Adipocyte (in vitro differentiated cells): ENCODE results near the gene LRRC4B.
A peak's percentile ranks its signal among the peaks of the same experiment; 100 is the strongest.

Experiments
- DNase-seq: peaks from one replicate; pipeline ENCODE4 v3.0.0-alpha.2; 2015; ENCODE audit warnings: low read depth
- H3K27me3 ChIP-seq: replicated peaks from 2 replicates; pipeline ENCODE4 v1.7.0; 2013; ENCODE audit warnings: mild to moderate bottlenecking, low read length, moderate library complexity; ENCODE audit not compliant: control insufficient read depth, insufficient read depth
- H3K36me3 ChIP-seq: 2 replicates; pipeline ENCODE4 v1.7.0; 2013; ENCODE audit warnings: low read length, mild to moderate bottlenecking, moderate library complexity; ENCODE audit not compliant: control insufficient read depth, insufficient read depth, severe bottlenecking
- H3K4me1 ChIP-seq: 2 replicates; pipeline ENCODE4 v1.7.0; 2013; ENCODE audit warnings: mild to moderate bottlenecking, low read length, moderate library complexity; ENCODE audit not compliant: control insufficient read depth, insufficient read depth
- H3K4me3 ChIP-seq: 2 replicates; pipeline ENCODE4 v1.7.0; 2013; ENCODE audit warnings: mild to moderate bottlenecking, low read length, moderate library complexity
- H3K9ac ChIP-seq: 2 replicates; pipeline ENCODE4 v1.7.0; 2013; ENCODE audit warnings: mild to moderate bottlenecking, low read length, moderate library complexity
- H3K9me3 ChIP-seq: 2 replicates; pipeline ENCODE4 v1.7.0; 2013; ENCODE audit warnings: mild to moderate bottlenecking, low read length, moderate library complexity; ENCODE audit not compliant: control insufficient read depth

LRRC4B gene

DNA sequence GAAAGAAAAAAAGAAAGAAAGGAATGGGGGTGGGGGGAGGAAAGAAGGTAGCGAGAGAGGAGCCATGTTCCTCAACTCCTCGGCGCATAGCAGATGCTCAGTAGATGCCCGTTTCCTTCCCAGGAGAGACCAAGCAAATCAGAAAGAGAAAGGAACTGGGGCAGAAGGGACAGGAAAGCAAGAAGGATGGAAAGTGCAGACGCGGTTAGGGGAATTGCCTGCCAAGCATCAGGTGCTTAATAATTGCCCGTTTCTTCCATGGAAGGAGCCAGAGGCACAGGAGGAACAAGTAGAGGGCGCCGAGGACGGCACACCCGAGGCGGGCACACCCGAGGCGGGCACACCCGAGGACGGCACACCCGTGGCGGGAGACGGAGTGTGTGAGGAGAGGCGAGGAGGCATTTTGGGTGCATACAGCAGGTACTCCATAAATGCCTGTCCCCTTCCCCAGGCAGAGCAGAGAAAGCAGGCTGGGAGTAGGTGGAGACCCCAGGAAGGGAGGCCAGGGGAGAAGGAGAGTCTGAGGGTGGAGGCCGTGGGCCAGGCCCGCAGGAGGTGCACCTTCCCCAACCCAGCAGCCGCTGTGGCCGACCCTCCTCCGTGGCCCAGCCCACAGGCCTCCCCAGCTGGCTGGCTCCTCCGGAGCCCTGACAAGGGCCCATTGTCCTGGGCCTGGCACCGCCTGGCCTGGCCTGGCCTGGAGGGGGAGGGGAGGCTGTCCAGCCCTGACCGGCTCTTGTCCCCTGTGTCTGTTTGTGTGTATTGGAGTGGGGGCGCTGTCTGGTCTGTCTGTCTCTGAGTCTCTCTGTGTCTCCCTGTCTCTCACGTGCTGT lies 71.8 kb downstream of the LRRC4B start:
- Histone ChIP-seq H3K36me3 (no peaks in the 10 kb centered on the region), H3K9me3 (no peaks in the 10 kb centered on the region), H3K4me1 (no peaks in the 10 kb centered on the region), H3K27me3 (peaks cover 60% of the 10 kb centered on the region), H3K9ac (no peak overlapping the region), H3K4me3 (no peak overlapping the region)
- no peak for DNase-seq

DNA sequence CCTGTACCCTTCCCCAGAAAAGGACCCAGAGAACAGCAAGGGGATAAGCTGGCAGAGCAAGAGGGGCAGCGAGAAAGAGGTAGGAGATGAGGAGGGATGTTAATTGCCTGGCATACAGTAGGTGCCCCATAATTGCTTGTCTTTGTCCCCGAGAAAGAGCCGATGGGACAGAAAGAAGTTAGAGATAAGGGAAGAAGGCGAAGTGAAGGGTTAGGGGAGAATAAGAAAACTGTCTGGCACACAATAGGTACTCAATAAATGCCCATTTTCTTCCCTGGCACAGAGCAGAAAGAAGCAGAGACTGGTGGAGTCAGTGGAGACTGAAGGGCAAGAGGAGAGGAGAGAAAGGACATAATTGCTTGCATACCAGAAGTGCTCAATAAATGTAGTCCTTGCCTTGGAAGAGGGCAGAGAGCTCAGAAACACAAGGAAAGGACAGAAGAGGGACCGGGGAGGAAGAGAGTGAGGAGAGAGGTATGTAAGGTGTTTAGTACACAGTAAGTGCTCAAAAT lies 73.2 kb downstream of the LRRC4B start:
- no peaks in the 10 kb centered on the region for H3K36me3 ChIP-seq
- H3K4me1 ChIP-seq, result no peaks in the 10 kb centered on the region
- H3K4me3 ChIP-seq, result no peak overlapping the region
- H3K27me3 ChIP-seq, result peaks cover 65% of the 10 kb centered on the region
- DNase-seq, result no peak
- H3K9me3 ChIP-seq, result peaks cover 6% of the 10 kb centered on the region
- no peak overlapping the region for H3K9ac ChIP-seq

DNA sequence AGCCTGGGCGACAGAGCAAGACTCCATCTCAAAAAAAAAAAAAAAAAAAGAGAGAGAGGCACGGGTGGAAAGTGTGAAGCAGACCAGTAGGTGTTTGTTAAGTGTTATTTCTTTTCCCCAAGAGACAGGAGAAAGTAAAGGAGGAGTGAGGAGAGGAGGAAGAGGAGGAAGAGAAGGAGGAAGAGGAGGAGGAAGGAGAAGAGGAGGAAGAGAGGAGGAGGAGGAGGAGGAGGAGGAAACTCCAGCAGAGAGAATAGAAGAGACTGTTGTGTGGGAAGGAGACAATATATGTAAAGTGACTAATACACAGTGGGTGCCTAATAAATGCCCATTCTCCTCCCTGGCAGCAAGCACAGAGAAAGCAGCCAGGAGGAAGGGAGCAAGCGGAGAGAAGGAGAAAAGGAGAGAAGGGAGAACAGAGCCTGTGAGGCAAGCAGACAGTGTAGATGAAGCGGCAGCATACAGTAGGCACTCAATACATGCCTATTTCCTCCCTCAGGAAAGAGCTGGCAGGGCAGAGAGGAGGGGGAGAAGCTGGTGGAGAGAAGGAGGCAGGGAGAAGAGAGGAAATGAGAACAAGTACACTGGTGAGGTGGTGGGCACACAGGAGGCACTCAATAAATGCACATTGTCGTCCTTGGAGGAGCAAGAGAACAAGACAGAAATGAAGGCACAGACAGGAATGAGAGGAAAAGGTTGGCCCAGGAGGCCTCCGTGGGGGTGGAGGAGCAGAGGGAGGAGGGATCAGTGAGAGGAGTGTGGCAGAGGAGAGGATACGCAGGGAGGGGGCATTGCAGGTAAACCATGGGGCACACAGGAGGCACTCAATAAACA lies 73.8 kb downstream of the LRRC4B start:
- Histone ChIP-seq H3K4me1 (no peaks in the 10 kb centered on the region), H3K4me3 (no peak overlapping the region), H3K36me3 (no peaks in the 10 kb centered on the region), H3K9me3 (peaks cover 6% of the 10 kb centered on the region), H3K9ac (no peak overlapping the region), H3K27me3 (peaks cover 66% of the 10 kb centered on the region)
- no peak for DNase-seq

DNA sequence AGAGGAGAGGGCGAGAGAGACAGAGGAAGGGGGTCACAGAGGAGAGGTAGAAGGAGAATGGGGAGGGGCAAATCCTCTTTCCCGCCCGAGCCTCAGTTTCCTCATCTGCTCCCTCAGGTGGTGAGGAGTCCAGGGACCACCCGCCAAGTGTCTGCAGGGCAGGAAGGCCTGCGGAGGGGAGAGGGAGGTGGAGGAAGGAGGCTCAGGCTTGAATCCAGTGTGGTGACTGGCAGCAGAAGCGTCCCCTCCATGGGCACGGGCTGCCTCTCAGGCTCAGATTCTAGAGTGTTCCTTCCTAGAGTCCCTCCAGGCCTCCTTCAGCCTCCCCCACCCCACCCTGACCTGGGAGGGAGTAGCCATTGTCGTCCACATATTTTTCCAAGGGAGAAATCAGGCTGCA lies 75.1 kb downstream of the LRRC4B start:
- peaks cover 71% of the 10 kb centered on the region for H3K27me3 ChIP-seq
- no peak overlapping the region for H3K9ac ChIP-seq
- peaks cover 6% of the 10 kb centered on the region for H3K9me3 ChIP-seq
- H3K4me3 ChIP-seq, result no peak overlapping the region
- DNase-seq, result no peak
- no peaks in the 10 kb centered on the region for H3K4me1 ChIP-seq
- H3K36me3 ChIP-seq, result no peaks in the 10 kb centered on the region

DNA sequence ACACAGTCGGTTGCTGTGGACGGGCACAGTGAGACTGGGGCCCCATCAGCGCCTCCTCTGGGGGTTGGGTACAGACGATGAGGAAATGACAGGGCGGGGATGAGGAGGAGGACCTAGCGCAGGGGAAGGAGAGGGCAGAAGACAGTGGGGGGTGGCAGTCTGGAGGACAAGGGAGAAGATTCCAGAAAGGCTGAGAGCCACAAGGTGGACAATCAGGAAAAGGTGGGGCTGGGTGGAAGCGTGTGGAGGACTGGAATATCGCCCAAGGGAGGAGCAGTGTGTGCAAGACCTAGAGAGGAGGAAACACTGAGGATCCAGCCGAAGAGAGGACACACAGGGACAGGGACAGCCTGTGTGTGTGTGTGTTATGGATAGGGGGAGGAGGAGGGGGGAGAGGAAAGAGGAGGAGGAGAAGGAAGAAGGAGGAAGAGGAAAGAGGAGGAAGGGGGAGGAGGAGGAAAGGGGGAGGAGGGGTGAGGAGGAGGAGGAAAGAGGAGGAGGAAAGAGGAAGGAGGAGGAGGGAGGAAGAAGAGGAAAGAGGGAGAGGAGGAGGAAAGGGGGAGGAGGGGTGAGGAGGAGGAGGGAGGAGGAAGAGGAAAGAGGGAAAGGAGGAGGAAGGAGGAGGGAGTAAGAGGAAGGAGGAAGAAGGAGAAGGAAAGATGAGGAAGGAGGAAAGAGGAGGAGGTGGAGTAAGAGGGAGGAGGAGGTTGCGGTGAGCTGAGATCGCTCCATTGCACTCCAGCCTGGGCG lies 75.8 kb downstream of the LRRC4B start:
- peak; percentile 15 for DNase-seq
- Histone ChIP-seq H3K36me3 (no peaks in the 10 kb centered on the region), H3K4me1 (no peaks in the 10 kb centered on the region), H3K9me3 (peaks cover 6% of the 10 kb centered on the region), H3K9ac (no peak overlapping the region), H3K27me3 (peaks cover 67% of the 10 kb centered on the region), H3K4me3 (no peak overlapping the region)

DNA sequence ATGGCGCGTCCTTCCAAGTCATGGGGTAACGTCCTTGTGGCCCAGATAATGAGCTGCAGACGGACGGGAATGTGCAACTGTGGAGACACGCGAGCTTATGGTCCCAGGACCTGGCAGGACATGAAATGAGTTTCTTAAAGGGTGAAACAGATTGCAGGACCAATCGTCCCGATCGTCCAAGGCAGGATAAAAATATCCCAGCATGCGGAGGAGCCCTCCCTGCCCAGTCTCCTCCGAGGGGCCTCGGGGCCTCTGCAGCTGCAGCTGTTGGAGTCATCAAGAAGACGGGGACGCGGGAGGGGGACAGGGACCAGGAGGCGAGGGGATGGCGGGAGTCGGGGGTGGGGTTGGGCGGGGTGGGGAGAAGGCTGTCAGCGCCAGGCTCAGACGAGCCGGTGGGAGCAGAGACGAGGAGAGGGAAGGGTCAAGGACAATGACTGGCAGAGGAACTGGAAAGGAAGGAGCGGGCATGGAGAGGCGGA lies 77.2 kb downstream of the LRRC4B start:
- H3K4me1 ChIP-seq, result no peaks in the 10 kb centered on the region
- H3K9ac ChIP-seq, result no peak overlapping the region
- H3K4me3 ChIP-seq, result no peak overlapping the region
- H3K36me3 ChIP-seq, result no peaks in the 10 kb centered on the region
- H3K9me3 ChIP-seq, result peaks cover 12% of the 10 kb centered on the region
- no peak for DNase-seq
- peaks cover 67% of the 10 kb centered on the region for H3K27me3 ChIP-seq

DNA sequence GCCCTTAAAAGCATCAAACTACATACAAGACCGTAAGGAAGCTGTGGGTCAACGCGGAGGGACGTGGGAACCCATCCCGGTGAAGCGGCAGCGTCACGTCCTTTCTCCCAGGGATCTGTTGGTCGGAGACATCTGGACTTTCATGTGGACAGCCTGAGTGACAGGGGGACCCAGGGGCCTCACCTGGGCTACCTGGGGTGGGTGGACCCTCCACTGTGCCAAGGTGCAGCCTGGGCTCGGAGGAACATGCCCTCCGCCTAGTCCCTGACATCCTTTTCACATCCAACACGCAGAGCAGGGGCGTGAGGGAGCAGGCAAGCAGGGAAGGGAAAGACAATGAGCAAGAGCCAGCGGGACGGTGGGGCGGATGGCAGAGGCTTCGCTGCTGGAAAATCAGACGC lies 77.8 kb downstream of the LRRC4B start:
- H3K36me3 ChIP-seq, result no peaks in the 10 kb centered on the region
- peaks cover 12% of the 10 kb centered on the region for H3K9me3 ChIP-seq
- H3K27me3 ChIP-seq, result peaks cover 66% of the 10 kb centered on the region
- no peak overlapping the region for H3K4me3 ChIP-seq
- H3K4me1 ChIP-seq, result no peaks in the 10 kb centered on the region
- DNase-seq, result no peak
- no peak overlapping the region for H3K9ac ChIP-seq

DNA sequence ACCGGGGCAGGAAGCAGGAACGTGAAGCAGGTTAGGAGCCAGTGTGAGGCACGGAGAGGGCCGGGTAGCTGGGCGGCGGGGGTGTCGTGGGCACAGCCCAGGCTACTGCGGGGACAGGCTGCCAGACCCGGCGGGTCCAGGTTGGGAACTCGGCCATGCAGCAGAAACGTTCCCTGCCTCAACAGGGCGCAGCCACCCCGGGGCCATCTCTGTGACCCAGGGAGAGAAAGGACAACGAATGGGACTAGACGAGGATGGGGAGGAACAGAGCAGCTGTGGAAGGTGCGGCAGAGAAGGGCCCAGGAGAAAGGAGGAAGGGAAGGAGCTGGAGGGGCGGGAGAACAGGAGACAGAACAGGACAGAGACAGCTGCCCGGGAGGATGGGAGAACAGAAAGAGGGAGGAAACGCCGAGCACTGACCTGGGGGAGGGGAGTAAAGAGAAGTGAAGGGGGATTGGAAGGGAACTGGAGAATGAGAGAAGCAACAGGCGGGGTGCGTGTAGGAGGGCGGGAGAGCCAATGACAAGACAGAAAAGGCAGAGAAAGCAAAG lies 78.7 kb downstream of the LRRC4B start:
- H3K27me3 ChIP-seq, result peaks cover 57% of the 10 kb centered on the region
- DNase-seq, result no peak
- H3K9me3 ChIP-seq, result peaks cover 12% of the 10 kb centered on the region
- no peaks in the 10 kb centered on the region for H3K4me1 ChIP-seq
- H3K4me3 ChIP-seq, result no peak overlapping the region
- no peak overlapping the region for H3K9ac ChIP-seq
- no peaks in the 10 kb centered on the region for H3K36me3 ChIP-seq

DNA sequence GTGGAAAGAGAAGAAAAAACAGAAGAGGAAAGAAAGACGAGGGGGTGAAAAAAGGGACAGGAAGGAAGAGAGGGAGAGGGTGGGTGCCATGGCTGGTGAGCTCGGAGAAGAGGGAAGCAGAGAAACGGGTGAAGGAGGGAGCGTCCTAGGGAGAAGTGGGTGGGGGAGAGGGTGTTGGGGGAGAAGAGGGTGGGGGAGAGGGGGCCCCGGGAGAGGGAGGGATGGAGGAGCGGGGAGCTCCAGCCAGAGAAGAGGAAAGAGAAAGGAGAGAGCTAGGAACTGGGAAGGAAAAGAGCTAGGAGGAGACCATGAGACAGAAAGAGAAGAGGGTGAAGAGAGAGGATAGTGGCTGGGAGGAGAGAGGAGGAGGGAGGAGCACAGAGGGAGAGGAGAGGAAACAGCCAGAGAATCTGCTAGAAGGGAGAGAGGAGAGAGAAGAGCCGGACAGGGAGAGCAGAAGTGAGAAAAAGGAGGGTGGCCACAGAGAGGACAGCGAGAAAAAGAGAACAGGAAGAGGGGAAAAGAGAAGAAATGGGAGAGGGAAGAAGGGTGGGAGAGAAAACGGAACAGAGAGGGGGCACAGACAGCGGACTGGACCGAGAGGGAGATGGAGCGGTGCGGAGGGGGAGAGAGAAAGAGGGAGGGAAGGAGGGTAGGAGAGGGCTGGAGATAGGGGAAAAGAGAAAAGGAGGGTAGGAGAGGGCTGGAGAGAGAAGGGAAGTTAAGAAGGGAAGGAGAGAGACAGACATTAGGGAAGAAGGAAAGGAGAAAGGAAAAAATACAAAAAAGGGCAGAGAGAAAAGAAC lies 79.6 kb downstream of the LRRC4B start:
- H3K9me3 ChIP-seq, result peaks cover 12% of the 10 kb centered on the region
- H3K27me3 ChIP-seq, result peaks cover 51% of the 10 kb centered on the region

DNA sequence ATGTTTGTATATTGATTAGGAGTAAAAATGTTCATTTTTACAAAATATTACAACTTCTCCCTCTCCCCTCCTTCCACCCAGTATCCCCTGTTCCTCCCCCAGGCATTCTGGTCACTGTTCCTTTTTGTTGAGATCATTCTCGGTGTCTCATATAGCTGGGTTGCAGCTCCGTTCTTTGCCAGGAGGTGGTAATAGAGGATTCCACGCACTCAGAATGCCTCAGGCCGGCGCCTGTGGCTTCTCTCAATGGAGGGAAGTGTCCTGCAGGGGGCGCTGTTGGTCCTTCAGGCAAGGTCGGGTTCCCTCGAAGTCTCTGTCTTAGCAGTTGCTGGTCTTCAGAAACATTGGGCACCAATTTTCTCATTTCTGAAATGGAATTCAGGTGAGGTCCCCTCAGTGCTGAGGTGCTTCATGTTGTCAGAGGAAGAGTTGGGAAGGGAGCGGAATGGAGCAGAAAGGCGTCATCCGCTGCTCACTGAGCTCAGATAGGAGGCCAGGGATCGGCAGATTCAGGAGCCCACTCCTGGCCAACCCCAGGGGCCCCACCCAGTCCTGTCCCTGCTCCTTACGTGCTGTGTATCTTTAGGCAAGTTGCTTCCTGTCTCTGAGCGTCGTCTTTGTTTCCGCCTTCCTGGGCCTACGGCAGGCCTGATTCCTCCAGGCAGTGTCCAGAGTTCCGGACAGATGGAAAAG lies 81.3 kb downstream of the LRRC4B start:
- DNase-seq, result no peak
- Histone ChIP-seq H3K27me3 (peaks cover 36% of the 10 kb centered on the region), H3K36me3 (peaks cover 9% of the 10 kb centered on the region), H3K4me1 (no peaks in the 10 kb centered on the region), H3K9me3 (peaks cover 12% of the 10 kb centered on the region), H3K4me3 (no peak overlapping the region), H3K9ac (no peak overlapping the region)

More for the DNA sequence above, 79.6 kb downstream of the LRRC4B start:
- Histone ChIP-seq H3K36me3 (peaks cover under 1% of the 10 kb centered on the region), H3K9ac (no peak overlapping the region), H3K4me1 (no peaks in the 10 kb centered on the region), H3K4me3 (no peak overlapping the region)
- DNase-seq, result no peak
